GM18951 (cell line): Measurements from ENCODE around the gene DESI1.
"Not testable (repeated sequence)": the region's sequence is repeated elsewhere in the genome, so short reads cannot be mapped to it uniquely, and the experiment has no call there.

Experiments used
- POLR2A ChIP-seq: IDR thresholded peaks from 4 replicates; pipeline ENCODE4 v1.6.1; 2011; ENCODE audit warnings: mild to moderate bottlenecking; ENCODE audit not compliant: insufficient read length, insufficient read depth; ENCODE audit errors: extremely low read depth
- in situ Hi-C: fragments of 300-500 bp; cut with MboI; formaldehyde crosslinking; loops from one replicate; pipeline ENCODE4 v1.12.0; 2022; ENCODE audit warnings: low sequenced_read_pairs, mixed read lengths, inconsistent platforms; ENCODE audit not compliant: unreplicated experiment

Gene DESI1

DNA sequence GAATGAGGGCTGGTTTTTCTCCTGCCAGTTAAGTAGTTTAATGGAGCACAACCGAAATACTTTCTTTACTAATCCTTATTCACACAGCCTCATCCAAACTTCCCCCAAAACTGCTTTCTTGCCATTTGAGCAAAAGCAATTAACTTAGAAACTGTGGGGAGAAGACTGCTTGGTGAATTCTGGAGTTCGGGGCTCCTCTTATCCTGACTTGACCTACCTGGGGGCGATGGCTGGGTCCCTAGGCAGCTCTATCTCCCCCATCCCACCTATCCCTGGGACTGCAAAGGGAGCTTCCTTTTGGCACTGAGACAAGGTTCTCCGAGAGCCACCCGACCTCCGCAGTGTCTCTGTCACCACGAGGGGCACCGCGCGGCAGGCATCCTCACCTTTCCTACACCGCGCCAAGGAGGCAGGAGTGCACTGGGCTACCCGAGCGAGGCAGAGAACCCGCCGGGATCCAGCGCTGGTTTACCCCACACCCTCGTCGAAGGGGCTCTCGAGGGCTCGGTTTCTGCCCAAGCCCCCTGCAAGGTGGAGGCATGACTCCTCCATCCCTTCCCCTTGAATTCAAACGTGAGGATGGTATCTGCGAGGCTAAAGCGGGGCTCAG, 759 bp downstream of the DESI1 start:
- in situ Hi-C loops, result no loop called here
- no peak for TF ChIP-seq POLR2A

- in situ Hi-C loops, result no loop called here
- TF ChIP-seq POLR2A, result no peak
Measured at GRCh38 chr22:41613456-41613855, 7.4 kb downstream of the DESI1 start.

DNA sequence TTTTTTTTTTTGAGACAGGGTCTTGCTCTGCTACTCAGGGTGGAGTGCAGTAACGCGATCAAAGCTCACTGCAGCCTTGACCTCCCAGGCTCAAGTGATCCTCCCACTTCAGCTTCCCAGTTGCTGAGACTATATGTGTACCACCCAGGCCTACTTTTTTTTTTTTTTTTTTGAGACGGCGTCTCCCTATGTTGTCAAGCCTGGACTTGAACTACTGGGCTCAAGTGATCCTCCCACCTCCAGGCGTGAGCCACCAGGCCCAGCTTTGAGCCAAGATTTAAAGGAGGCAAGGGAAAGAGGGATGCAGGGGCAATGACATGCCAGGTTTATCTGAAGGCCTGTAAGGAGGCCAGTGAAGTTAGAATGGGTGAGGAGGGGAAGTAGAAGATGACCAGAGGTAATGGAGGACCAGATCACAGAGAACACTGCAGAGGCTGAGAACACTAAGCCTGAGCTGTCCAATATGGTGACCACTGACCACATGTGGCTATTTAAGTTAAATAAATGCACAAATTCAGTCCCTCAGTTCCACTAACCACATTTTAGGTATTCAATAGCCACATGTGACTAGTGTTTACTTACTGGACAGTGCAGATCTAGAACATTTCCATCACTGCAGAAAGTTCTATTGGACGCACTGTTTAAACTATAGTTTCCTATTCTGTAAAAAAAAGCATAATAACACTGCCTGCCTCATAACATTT, 8.1 kb downstream of the DESI1 start:
- no peak for TF ChIP-seq POLR2A
- in situ Hi-C loops, result no loop called here

DNA sequence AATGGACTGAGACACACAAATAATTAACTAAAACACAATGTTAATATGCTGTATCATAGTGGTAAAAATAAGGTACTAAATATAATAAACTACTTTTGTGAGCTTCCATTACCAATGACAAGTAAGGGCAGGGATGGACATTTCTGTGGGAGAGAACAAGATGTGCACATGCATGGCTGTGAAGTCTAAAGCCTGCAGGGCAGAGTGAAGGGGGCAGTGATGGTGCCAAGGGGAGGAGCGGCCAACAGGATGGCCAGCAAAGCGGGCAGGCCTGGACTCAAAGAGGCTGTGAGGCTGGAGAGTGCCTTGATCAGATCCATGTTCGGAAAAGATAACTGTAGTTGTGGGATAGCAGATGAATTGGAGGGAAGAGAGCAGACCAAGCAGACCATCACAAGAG, 12.5 kb downstream of the DESI1 start:
- in situ Hi-C loops, result no loop called here

GRCh38 chr22:41603873-41604332, 16.9 kb downstream of the DESI1 start:
- in situ Hi-C loops, result no loop called here

More for the DNA sequence above, 12.5 kb downstream of the DESI1 start:
- TF ChIP-seq POLR2A, result no peak

GRCh38 chr22:41600976-41601375, 19.9 kb downstream of the DESI1 start:
- TF ChIP-seq POLR2A, result no peak
- in situ Hi-C loops, result no loop called here

More at GRCh38 chr22:41603873-41604332, 16.9 kb downstream of the DESI1 start:
- TF ChIP-seq POLR2A, result no peak

- no peak for TF ChIP-seq POLR2A
- in situ Hi-C loops, result no loop called here
Measured at GRCh38 chr22:41598891-41599635, 21.8 kb downstream of the DESI1 start.

DNA sequence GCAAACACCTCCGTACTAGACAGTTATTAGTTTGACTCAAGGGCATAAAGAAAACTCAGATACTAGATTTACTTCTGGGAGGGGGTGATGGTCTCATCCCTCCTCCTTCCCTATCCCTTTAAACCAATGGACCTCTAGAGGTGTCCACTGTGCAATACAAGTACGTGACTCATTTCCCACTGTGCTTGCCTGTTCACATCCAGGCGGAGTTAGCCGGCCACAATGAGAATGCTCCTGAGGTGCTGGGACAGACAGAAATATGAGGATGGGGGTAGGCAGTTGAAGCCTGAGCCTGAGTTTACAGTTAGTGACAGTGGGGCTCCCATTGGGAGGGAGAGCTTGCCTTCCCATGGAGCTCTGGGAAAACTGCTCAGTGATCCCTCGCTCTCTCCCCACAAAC, 22.8 kb downstream of the DESI1 start:
- no peak for TF ChIP-seq POLR2A
- in situ Hi-C loops, result no loop called here

GRCh38 chr22:41597635-41597953, 23.2 kb downstream of the DESI1 start:
- no peak for TF ChIP-seq POLR2A

GRCh38 chr22:41596776-41597634, 23.8 kb downstream of the DESI1 start:
- TF ChIP-seq POLR2A, result no peak
- in situ Hi-C loops, result no loop called here

More at GRCh38 chr22:41597635-41597953, 23.2 kb downstream of the DESI1 start:
- in situ Hi-C loops, result no loop called here

DNA sequence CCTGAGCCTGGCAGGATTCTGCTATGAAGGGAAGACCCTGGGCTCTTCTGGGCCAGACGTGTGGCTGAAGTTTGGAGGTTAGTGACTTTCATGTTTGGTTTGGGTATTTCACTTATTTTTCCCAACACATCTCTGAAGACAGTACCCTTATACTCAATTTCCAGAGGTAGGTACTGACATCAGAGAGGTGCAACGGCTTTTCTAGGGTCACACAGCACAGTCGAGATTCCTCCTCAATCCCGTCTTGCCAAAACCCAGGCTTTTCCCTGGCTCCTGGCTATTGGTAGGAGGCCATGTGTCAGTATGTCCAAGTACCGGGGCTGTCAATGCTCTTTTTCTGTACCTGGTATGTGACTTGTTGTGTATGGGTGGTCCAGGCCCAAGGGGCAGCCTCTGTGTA, 25.1 kb downstream of the DESI1 start:
- in situ Hi-C loops, result no loop called here
- TF ChIP-seq POLR2A, result no peak

- in situ Hi-C loops, result not testable (repeated sequence)
Measured at GRCh38 chr22:41593336-41593960, 27.4 kb downstream of the DESI1 start.
